DOHH2 (cell line): ENCODE data around the gene CCDC51.

ENCODE experiments used
- H3F3A ChIP-seq: fragments of 200-600 bp; sonication (generic), shearing (Covaris generic); 2 replicates; pipeline ENCODE4 v1.6.0; 2016; ENCODE audit warnings: antibody characterized with exemption, mild to moderate bottlenecking; ENCODE audit not compliant: control insufficient read depth, insufficient read depth
- H3K27ac ChIP-seq: fragments of 200-600 bp; sonication (generic); 2 replicates; pipeline ENCODE4 v1.5.1; 2014; ENCODE audit warnings: low read depth, mild to moderate bottlenecking, low read length, moderate library complexity
- H3K27me3 ChIP-seq: fragments of 200-600 bp; sonication (generic); 2 replicates; pipeline ENCODE4 v1.6.1; 2014; ENCODE audit warnings: mild to moderate bottlenecking, low read length, mixed read lengths; ENCODE audit not compliant: control insufficient read depth
- H3K36me3 ChIP-seq: fragments of 200-600 bp; sonication (generic); 2 replicates; pipeline ENCODE4 v1.6.1; 2014; ENCODE audit warnings: mild to moderate bottlenecking, low read length, moderate library complexity, mixed read lengths; ENCODE audit not compliant: control insufficient read depth
- H3K4me1 ChIP-seq: fragments of 200-600 bp; sonication (generic); 2 replicates; pipeline ENCODE4 v1.6.1; 2014; ENCODE audit warnings: mild to moderate bottlenecking, low read length, mixed read lengths; ENCODE audit not compliant: control insufficient read depth
- H3K4me2 ChIP-seq: fragments of 200-600 bp; sonication (generic); 2 replicates; pipeline ENCODE4 v1.6.0; 2014; ENCODE audit warnings: mild to moderate bottlenecking, low read length, moderate library complexity
- H3K4me3 ChIP-seq: fragments of 200-600 bp; sonication (generic); 2 replicates; pipeline ENCODE4 v1.5.1; 2014; ENCODE audit warnings: mild to moderate bottlenecking, low read length, mixed read lengths
- H3K79me2 ChIP-seq: fragments of 200-600 bp; sonication (generic); 2 replicates; pipeline ENCODE4 v1.6.1; 2014; ENCODE audit warnings: mild to moderate bottlenecking, low read length, mixed read lengths; ENCODE audit not compliant: control insufficient read depth
- H3K9me2 ChIP-seq: fragments of 200-600 bp; sonication (generic); replicated peaks from 2 replicates; pipeline ENCODE4 v1.6.1; 2014; ENCODE audit warnings: mild to moderate bottlenecking, low read length, mixed read lengths; ENCODE audit not compliant: control insufficient read depth
- H3K9me3 ChIP-seq: fragments of 200-600 bp; sonication (generic); 2 replicates; pipeline ENCODE4 v1.6.1; 2014; ENCODE audit warnings: antibody characterized with exemption, low read length, mixed read lengths; ENCODE audit not compliant: control insufficient read depth, insufficient read depth
- H4K20me1 ChIP-seq: fragments of 200-600 bp; sonication (generic); 2 replicates; pipeline ENCODE4 v1.6.0; 2014; ENCODE audit warnings: low read depth, mild to moderate bottlenecking, antibody characterized with exemption, low read length, moderate library complexity; ENCODE audit not compliant: control insufficient read depth, insufficient read depth
- CTCF ChIP-seq: fragments of 200-600 bp; sonication (generic); IDR thresholded peaks from one replicate; pipeline ENCODE4 v1.5.1; 2014; ENCODE audit warnings: antibody characterized with exemption, mild to moderate bottlenecking, low read depth, low read length; ENCODE audit not compliant: poor library complexity, severe bottlenecking
- EZH2phosphoT487 ChIP-seq: fragments of 200-600 bp; sonication (generic); IDR thresholded peaks from 2 replicates; pipeline ENCODE4 v1.6.1; 2017; ENCODE audit warnings: borderline replicate concordance, mild to moderate bottlenecking, antibody characterized with exemption, low read length, moderate library complexity, mixed read lengths

CCDC51 gene

GRCh38 chr3:48418651-48419050, 21.3 kb downstream of the CCDC51 start:
- no peak for TF ChIP-seq EZH2phosphoT487
- no peak for TF ChIP-seq CTCF
- H3K4me3 ChIP-seq: no peak overlapping the region
- H3K9me2 ChIP-seq: no peaks in the 10 kb centered on the region
- no peak overlapping the region for H3K4me2 ChIP-seq
- H3K9me3 ChIP-seq: no peaks in the 10 kb centered on the region
- no peaks in the 10 kb centered on the region for H3F3A ChIP-seq
- H3K36me3 ChIP-seq: no peaks in the 10 kb centered on the region
- H4K20me1 ChIP-seq: no peaks in the 10 kb centered on the region
- H3K27me3 ChIP-seq: no peaks in the 10 kb centered on the region
- H3K4me1 ChIP-seq: no peaks in the 10 kb centered on the region
- H3K27ac ChIP-seq: no peak overlapping the region
- no peaks in the 10 kb centered on the region for H3K79me2 ChIP-seq

GRCh38 chr3:48418140-48418539, 21.8 kb downstream of the CCDC51 start:
- no peaks in the 10 kb centered on the region for H3K36me3 ChIP-seq
- H3F3A ChIP-seq: no peaks in the 10 kb centered on the region
- H3K79me2 ChIP-seq: no peaks in the 10 kb centered on the region
- TF ChIP-seq CTCF (no peak), EZH2phosphoT487 (no peak)
- H3K4me3 ChIP-seq: no peak overlapping the region
- H3K9me3 ChIP-seq: no peaks in the 10 kb centered on the region
- H4K20me1 ChIP-seq: no peaks in the 10 kb centered on the region
- no peak overlapping the region for H3K27ac ChIP-seq
- H3K9me2 ChIP-seq: no peaks in the 10 kb centered on the region
- no peaks in the 10 kb centered on the region for H3K27me3 ChIP-seq
- H3K4me2 ChIP-seq: no peak overlapping the region
- H3K4me1 ChIP-seq: no peaks in the 10 kb centered on the region

- Histone ChIP-seq H3K4me1 (no peaks in the 10 kb centered on the region), H4K20me1 (no peaks in the 10 kb centered on the region), H3F3A (no peaks in the 10 kb centered on the region), H3K36me3 (no peaks in the 10 kb centered on the region), H3K27ac (no peak overlapping the region), H3K4me3 (no peak overlapping the region), H3K79me2 (no peaks in the 10 kb centered on the region), H3K27me3 (no peaks in the 10 kb centered on the region), H3K9me3 (no peaks in the 10 kb centered on the region), H3K9me2 (no peaks in the 10 kb centered on the region), H3K4me2 (no peak overlapping the region)
- TF ChIP-seq CTCF (no peak), EZH2phosphoT487 (no peak)
Measured at GRCh38 chr3:48417529-48418108, 22.3 kb downstream of the CCDC51 start.

- H3K27ac ChIP-seq: no peak overlapping the region
Measured at GRCh38 chr3:48416546-48416945, 23.4 kb downstream of the CCDC51 start.

More at GRCh38 chr3:48416546-48416945, 23.4 kb downstream of the CCDC51 start:
- H3F3A ChIP-seq: no peaks in the 10 kb centered on the region
- no peaks in the 10 kb centered on the region for H3K9me2 ChIP-seq
- TF ChIP-seq EZH2phosphoT487 (no peak), CTCF (no peak)
- H3K4me3 ChIP-seq: no peak overlapping the region
- no peak overlapping the region for H3K4me2 ChIP-seq
- H3K36me3 ChIP-seq: no peaks in the 10 kb centered on the region
- no peaks in the 10 kb centered on the region for H3K27me3 ChIP-seq
- no peaks in the 10 kb centered on the region for H3K4me1 ChIP-seq
- no peaks in the 10 kb centered on the region for H3K9me3 ChIP-seq
- H3K79me2 ChIP-seq: no peaks in the 10 kb centered on the region
- H4K20me1 ChIP-seq: no peaks in the 10 kb centered on the region
